ENCODE measurements around the gene NAA25.
A peak's percentile ranks its signal among the peaks of the same experiment; 100 is the strongest.

GRCh38 chr12:112013601-112014402 lies 94.8 kb downstream of the NAA25 start:
- TF ChIP-seq ZNF124 (CRISPR knock-in tag; IDR thresholded peaks at IDR 0.05) (no peak), NCOA2 (IDR thresholded peaks at IDR 0.05; ENCODE audit: partially characterized antibody in 2 of 2) (no peak), CREM (IDR thresholded peaks at IDR 0.05; ENCODE audit: low read depth) (0 out of 2 replicates have a peak, but pooled peaks have one; percentile 26), KLF13 (tag; IDR thresholded peaks at IDR 0.05; ENCODE audit: borderline replicate concordance, low read depth) (no peak; the same call in 1 of the 2 replicates), CBX5 (IDR thresholded peaks at IDR 0.05; ENCODE audit: borderline replicate concordance, low read depth) (no peak), CTCF (IDR thresholded peaks at IDR 0.05 in 2 of 3, conservative IDR thresholded peaks at IDR 0.05 in 1 of 3; ENCODE audit: insufficient read depth in 2 of 3, low read depth in 1 of 3, low read length in 3 of 3) (0 out of 6 replicates have a peak, but pooled peaks of 1 of the 3 experiments have one; percentile 22), E2F5 (CRISPR knock-in tag; IDR thresholded peaks at IDR 0.05) (0 out of 2 replicates have a peak, but pooled peaks have one; percentile 13)
